ENCODE data around the gene MYOM1. TPM values are rescaled to one million over a fixed set of nuclear protein-coding genes. Genes with fewer than 3 reads are reported as not detected.

The MYOM1 gene
- total RNA-seq, 2 donors from 2014 or later, result 0.39 to 1.1 TPM

- Mint-ChIP-seq H3K9me3 (peaks cover 0 to 1% of the 10 kb centered on the region in 2 donors), H3K27ac (no peak overlapping the region), H3K36me3 (ENCODE audit: insufficient read depth in 2 of 2) (peaks cover 0 to under 1% of the 10 kb centered on the region in 2 donors), H3K4me1 (ENCODE audit: low read depth) (no peaks in the 10 kb centered on the region), H3K4me3 (no peak overlapping the region), H3K27me3 (ENCODE audit: low read depth) (no peaks in the 10 kb centered on the region)
- DNase-seq, result no peak
- ATAC-seq (replicated peaks in 1 of 2), result no peak
Measured at GRCh38 chr18:3119401-3120341, 100.1 kb downstream of the MYOM1 start.

DNA sequence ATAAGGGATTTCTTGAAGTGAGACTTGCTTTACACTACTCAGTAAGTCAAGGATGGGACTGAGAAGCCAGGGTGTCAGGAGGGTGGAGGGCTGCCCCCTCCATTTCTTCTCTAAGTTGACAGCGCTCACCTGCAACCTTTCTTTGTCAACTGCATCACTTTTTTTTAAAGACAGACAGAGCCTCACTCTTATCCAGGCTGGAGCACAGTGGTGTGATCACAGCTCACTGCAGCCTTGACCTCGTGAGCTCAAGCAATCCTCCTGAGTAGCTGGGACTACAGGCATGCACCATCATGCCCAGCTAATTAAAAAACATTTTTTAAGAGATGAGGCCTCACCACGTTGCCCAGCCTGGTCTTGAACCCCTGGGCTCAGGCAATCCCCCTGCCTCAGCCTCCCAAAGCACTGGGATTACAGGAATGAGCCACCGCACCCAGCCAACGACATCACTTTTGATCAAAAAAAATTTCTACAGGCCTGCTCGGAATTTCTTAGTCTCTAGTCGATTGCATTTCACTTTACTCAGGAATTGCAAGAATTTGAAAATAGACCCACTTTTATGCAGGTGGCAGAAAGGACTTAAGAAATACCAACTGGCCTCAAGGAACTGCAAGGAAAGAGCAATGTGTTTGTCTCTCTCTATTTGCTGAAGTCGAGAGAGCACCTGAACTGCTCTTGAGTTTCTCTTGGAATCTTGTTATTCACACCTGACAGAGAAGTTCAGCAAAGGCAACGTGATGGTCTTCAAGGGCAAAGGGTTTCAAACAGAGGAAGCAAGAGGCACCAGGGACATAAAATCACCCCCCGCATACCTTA is 101.4 kb downstream of the MYOM1 start:
- H3K27me3 Mint-ChIP-seq (ENCODE audit: low read depth), result no peaks in the 10 kb centered on the region
- no peak overlapping the region for H3K27ac Mint-ChIP-seq
- no peaks in the 10 kb centered on the region for H3K36me3 Mint-ChIP-seq (ENCODE audit: insufficient read depth in 2 of 2)
- no peak for DNase-seq
- no peaks in the 10 kb centered on the region for H3K4me1 Mint-ChIP-seq (ENCODE audit: low read depth)
- no peak overlapping the region for H3K4me3 Mint-ChIP-seq
- ATAC-seq (replicated peaks in 1 of 2), result no peak
- no peaks in the 10 kb centered on the region for H3K9me3 Mint-ChIP-seq

- DNase-seq, result no peak
- Mint-ChIP-seq H3K4me3 (no peak overlapping the region), H3K4me1 (ENCODE audit: low read depth) (no peaks in the 10 kb centered on the region), H3K27ac (no peak overlapping the region), H3K9me3 (no peaks in the 10 kb centered on the region), H3K36me3 (ENCODE audit: insufficient read depth in 2 of 2) (no peaks in the 10 kb centered on the region), H3K27me3 (ENCODE audit: low read depth) (no peaks in the 10 kb centered on the region)
- ATAC-seq (replicated peaks in 1 of 2), result no peak
Measured at GRCh38 chr18:3117493-3118192, 102.1 kb downstream of the MYOM1 start.

DNA sequence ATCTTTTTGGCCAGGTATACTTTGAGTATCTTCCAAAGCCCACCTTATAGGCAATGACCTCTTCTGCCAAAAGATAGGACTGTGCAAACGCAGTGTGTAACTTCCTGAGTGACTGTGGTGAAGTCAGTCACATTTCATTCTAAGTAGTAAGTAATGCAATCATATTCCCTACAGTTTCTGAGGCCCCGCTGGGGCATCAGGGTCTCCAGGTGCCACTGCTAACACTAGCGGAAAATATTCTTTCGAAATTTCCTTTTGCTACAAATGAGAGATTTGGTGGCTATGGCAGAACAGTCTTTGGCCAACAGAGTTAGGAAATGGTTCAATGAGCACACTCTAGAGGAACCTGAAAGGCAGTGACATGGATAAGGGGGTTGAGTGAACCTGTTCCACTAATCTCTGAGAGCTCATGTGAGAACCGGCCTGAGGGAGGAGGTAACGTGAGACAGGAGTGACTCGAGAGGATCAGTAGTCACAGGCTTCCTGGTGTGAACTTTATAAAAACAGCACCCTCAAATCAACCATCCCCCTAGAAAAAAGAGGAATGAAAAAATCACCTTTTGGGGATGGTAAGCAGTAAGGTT is 104.2 kb downstream of the MYOM1 start:
- Mint-ChIP-seq H3K9me3 (no peaks in the 10 kb centered on the region), H3K27ac (no peak overlapping the region)

DNA sequence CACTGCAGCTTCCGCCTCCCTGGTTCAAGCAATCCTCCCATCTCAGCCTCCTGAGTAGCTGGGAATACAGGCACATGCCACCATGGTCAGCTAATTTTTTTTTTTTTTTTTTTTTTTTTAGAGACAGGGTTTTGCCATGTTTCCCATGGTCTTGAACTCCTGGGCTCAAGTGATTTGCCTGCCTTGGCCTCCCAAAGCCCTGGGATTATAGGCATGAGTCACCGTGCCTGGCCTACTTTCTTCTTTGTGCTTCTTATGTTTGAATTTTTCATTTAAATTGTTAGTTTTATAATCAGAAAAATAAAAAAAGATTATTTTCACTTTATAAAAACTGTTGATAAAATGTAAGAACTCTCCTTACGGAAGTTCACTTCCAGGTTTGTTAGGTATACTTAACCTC is 105.3 kb downstream of the MYOM1 start:
- no peaks in the 10 kb centered on the region for H3K4me1 Mint-ChIP-seq (ENCODE audit: low read depth)
- H3K27me3 Mint-ChIP-seq (ENCODE audit: low read depth), result no peaks in the 10 kb centered on the region
- no peaks in the 10 kb centered on the region for H3K36me3 Mint-ChIP-seq (ENCODE audit: insufficient read depth in 2 of 2)
- H3K4me3 Mint-ChIP-seq, result no peak overlapping the region
- H3K9me3 Mint-ChIP-seq, result no peaks in the 10 kb centered on the region
- no peak overlapping the region for H3K27ac Mint-ChIP-seq
- no peak for ATAC-seq (replicated peaks in 1 of 2)
- DNase-seq, result no peak

More for the DNA sequence above, 104.2 kb downstream of the MYOM1 start:
- Mint-ChIP-seq H3K4me1 (ENCODE audit: low read depth) (no peaks in the 10 kb centered on the region), H3K27me3 (ENCODE audit: low read depth) (no peaks in the 10 kb centered on the region), H3K4me3 (no peak overlapping the region), H3K36me3 (ENCODE audit: insufficient read depth in 2 of 2) (no peaks in the 10 kb centered on the region)
- ATAC-seq (replicated peaks in 1 of 2) (no peak), DNase-seq (no peak)

DNA sequence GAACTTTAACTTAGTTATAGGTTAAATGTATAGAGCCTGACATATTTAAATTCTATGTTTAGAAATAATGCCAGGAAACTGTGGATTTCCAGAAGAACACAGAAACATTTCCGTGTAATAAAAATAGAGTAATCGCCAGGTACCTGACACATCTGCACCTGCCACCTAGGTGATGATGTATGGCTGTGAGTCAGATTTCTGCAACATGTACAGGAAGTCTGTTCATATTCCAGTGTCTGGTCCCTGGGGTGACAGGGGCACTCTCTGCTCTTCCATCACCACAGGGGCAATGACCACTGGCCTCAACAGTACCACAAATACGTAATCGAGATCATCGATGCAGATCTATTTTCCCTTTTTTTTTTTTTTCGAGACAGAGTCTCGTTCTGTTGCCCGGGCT is 105.7 kb downstream of the MYOM1 start:
- no peak for ATAC-seq (replicated peaks in 1 of 2)
- H3K27me3 Mint-ChIP-seq (ENCODE audit: low read depth), result no peaks in the 10 kb centered on the region
- H3K36me3 Mint-ChIP-seq (ENCODE audit: insufficient read depth in 2 of 2), result no peaks in the 10 kb centered on the region
- no peak for DNase-seq
- no peaks in the 10 kb centered on the region for H3K4me1 Mint-ChIP-seq (ENCODE audit: low read depth)
- no peak overlapping the region for H3K27ac Mint-ChIP-seq
- H3K9me3 Mint-ChIP-seq, result no peaks in the 10 kb centered on the region
- no peak overlapping the region for H3K4me3 Mint-ChIP-seq

DNA sequence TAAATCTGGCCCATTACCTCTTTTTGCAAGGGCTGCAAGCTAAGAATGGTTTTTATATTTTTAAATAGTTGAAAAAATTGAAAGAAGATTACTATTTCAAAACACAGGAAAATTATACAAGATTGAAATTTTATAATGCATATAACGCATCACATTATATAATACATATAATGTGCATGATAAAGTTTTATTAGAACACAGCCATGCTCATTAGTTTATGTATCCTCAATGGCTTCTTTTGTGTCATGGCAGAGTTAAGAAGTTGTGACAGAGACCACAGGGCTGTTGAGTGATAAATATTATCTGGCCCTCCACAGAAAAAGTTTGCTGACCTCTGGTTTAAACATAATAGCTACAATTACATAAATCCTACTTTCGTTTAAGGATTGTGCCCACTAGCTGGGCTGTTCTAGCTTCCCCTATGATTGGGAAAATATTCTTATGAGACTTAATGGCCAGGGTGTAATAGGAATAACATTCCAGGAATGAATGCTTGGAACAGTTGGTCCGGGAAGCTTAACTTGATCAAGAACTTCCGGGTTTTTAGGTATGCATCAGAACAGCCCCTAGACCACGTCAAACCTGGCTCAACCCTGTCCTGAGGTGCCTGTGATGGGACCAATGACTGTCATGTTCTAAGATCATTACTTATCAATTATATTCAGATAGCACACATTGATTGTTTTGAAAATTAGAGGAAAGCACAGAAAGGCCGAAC is 108.1 kb downstream of the MYOM1 start:
- H3K36me3 Mint-ChIP-seq (ENCODE audit: insufficient read depth in 2 of 2), result no peaks in the 10 kb centered on the region
- no peaks in the 10 kb centered on the region for H3K4me1 Mint-ChIP-seq (ENCODE audit: low read depth)
- no peaks in the 10 kb centered on the region for H3K9me3 Mint-ChIP-seq
- H3K4me3 Mint-ChIP-seq, result no peak overlapping the region
- no peak overlapping the region for H3K27ac Mint-ChIP-seq
- DNase-seq, result no peak
- no peaks in the 10 kb centered on the region for H3K27me3 Mint-ChIP-seq (ENCODE audit: low read depth)
- ATAC-seq (replicated peaks in 1 of 2), result no peak

DNA sequence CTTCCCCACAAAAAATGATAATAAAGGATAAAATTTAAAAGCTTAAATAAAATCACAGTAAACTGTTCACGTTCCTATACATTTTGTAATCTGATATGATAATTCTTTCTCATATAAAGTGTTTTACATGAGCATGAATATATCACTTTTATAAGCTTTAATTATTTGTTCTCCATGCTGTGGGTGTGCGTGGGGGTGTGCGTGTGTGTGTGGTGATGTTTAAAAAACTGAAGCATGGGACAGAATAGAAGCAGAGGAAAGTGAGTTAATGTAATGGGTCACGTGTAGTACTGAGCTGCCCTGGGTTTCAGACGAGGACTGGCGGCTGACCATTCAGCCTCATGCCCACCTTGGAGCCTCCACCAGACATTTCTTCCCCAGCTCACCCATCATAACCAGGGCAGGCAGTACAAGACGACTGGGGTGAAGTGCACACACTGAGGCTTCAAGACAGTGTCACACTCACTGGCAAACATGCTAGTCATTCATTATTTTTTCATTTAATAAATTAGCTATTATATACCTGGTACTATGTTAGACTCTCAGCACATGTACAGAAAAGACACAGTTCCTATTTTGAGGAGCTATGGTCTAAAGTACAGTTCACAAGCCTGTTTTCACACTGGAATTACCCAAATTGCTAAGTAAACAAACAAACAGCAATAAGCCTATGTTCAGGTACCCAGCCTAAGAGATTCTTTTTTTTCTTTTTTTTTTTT is 109.6 kb downstream of the MYOM1 start:
- Mint-ChIP-seq H3K4me3 (no peak overlapping the region), H3K27me3 (ENCODE audit: low read depth) (no peaks in the 10 kb centered on the region), H3K9me3 (no peaks in the 10 kb centered on the region), H3K27ac (no peak overlapping the region), H3K36me3 (ENCODE audit: insufficient read depth in 2 of 2) (no peaks in the 10 kb centered on the region), H3K4me1 (ENCODE audit: low read depth) (no peaks in the 10 kb centered on the region)
- ATAC-seq (replicated peaks in 1 of 2) (no peak), DNase-seq (no peak)

DNA sequence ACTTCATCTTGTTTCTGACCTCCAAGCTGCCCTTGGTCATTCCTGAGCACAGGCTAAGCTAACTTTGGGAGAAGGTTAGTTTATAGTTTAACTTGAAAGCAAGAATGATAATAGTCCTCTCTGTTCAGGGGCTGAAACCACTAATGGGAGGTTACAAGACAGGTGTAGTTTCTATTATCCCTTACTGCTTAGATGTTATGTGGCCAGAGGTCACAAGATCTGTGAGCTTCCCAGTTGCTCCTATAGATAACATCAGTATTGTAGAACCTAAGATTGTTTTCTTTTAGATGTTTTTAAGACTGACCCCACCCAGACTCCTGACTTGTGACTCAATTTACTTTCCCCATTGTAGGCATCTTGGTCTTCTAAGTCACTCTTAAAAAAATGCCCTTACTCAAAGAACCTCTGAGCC is 112.0 kb downstream of the MYOM1 start:
- Mint-ChIP-seq H3K27me3 (ENCODE audit: low read depth) (no peaks in the 10 kb centered on the region), H3K9me3 (no peaks in the 10 kb centered on the region), H3K27ac (no peak overlapping the region), H3K36me3 (ENCODE audit: insufficient read depth in 2 of 2) (no peaks in the 10 kb centered on the region), H3K4me1 (ENCODE audit: low read depth) (no peaks in the 10 kb centered on the region), H3K4me3 (no peak overlapping the region)
- no peak for ATAC-seq (replicated peaks in 1 of 2)
- DNase-seq, result no peak

GRCh38 chr18:3104190-3105054 is 115.3 kb downstream of the MYOM1 start:
- ATAC-seq (replicated peaks in 1 of 2) (no peak), DNase-seq (no peak)
- no peak overlapping the region for H3K4me3 Mint-ChIP-seq
- no peaks in the 10 kb centered on the region for H3K27me3 Mint-ChIP-seq (ENCODE audit: low read depth)
- no peak overlapping the region for H3K27ac Mint-ChIP-seq
- no peaks in the 10 kb centered on the region for H3K4me1 Mint-ChIP-seq (ENCODE audit: low read depth)
- H3K36me3 Mint-ChIP-seq (ENCODE audit: insufficient read depth in 2 of 2), result no peaks in the 10 kb centered on the region
- H3K9me3 Mint-ChIP-seq, result no peaks in the 10 kb centered on the region

DNA sequence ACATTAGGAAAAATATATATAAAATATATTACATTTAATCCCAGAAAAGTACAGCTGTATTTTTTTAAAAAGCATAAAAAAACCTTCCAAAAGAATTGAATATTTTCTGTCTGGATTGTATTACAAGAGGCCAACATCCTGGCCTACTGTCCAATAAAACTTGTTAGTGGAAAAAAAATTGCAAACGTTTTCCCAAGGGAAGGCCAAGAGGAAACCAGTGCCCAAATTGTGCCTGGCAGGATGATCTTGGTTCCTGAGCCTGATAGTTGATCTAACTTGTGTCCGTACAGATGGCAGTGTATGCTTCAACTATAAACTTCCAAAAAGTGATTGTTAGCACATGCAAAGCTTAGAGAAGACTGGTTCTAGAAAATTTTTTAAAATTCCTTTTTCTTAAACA is 116.2 kb downstream of the MYOM1 start:
- ATAC-seq (replicated peaks in 1 of 2) (no peak), DNase-seq (no peak)
- Mint-ChIP-seq H3K27ac (no peak overlapping the region), H3K9me3 (no peaks in the 10 kb centered on the region), H3K27me3 (ENCODE audit: low read depth) (no peaks in the 10 kb centered on the region), H3K36me3 (ENCODE audit: insufficient read depth in 2 of 2) (no peaks in the 10 kb centered on the region), H3K4me1 (ENCODE audit: low read depth) (no peaks in the 10 kb centered on the region), H3K4me3 (no peak overlapping the region)
